Neural progenitor cell (in vitro differentiated cells): ENCODE measurements around the gene MSI2.
A peak's percentile ranks its signal among the peaks of the same experiment; 100 is the strongest.

Experiments used
- CTCF ChIP-seq: fragments of 200-600 bp; sonication (generic); IDR thresholded peaks from 2 replicates; pipeline ENCODE4 v1.5.1; 2017; ENCODE audit warnings: antibody characterized with exemption, mild to moderate bottlenecking
- EZH2 ChIP-seq: fragments of 200-600 bp; sonication (generic); IDR thresholded peaks from 2 replicates; pipeline ENCODE4 v1.6.1; 2017; ENCODE audit warnings: antibody characterized with exemption, mild to moderate bottlenecking, moderate library complexity
- EZH2phosphoT487 ChIP-seq: fragments of 200-600 bp; sonication (generic); IDR thresholded peaks from 2 replicates; pipeline ENCODE4 v1.6.1; 2017; ENCODE audit warnings: antibody characterized with exemption

- TF ChIP-seq CTCF (no peak), EZH2 (no peak), EZH2phosphoT487 (peak; percentile 81)
Measured at GRCh38 chr17:57537524-57538410, 281.4 kb downstream of the MSI2 start.
